SU-DHL-6 (cell line): ENCODE results near the gene ITPR2.

Experiments
- H2AFZ ChIP-seq: fragments of 200-600 bp; sonication (generic); 2 replicates; pipeline ENCODE4 v1.6.1; 2014; ENCODE audit warnings: low read depth, mild to moderate bottlenecking, moderate library complexity, mixed read lengths, antibody characterized with exemption, low read length; ENCODE audit not compliant: severe bottlenecking
- H3F3A ChIP-seq: fragments of 200-600 bp; shearing (Covaris generic); 2 replicates; pipeline ENCODE4 v1.6.0; 2016; ENCODE audit warnings: antibody characterized with exemption, mild to moderate bottlenecking; ENCODE audit not compliant: insufficient read depth
- H3K27ac ChIP-seq: fragments of 200-600 bp; sonication (generic); 2 replicates; pipeline ENCODE4 v1.5.1; 2016; ENCODE audit warnings: low read depth, mild to moderate bottlenecking, low read length, moderate library complexity, mixed read lengths
- H3K27me3 ChIP-seq: fragments of 200-600 bp; sonication (generic), shearing (Covaris generic); 2 replicates; pipeline ENCODE4 v1.6.0; 2014; ENCODE audit warnings: mild to moderate bottlenecking, low read length
- H3K36me3 ChIP-seq: fragments of 200-600 bp; sonication (generic); 2 replicates; pipeline ENCODE4 v1.6.1; 2014; ENCODE audit warnings: mild to moderate bottlenecking, low read length, mixed read lengths
- H3K4me2 ChIP-seq: fragments of 300-600, 200-600 bp; shearing (Covaris generic), sonication (generic); 2 replicates; pipeline ENCODE4 v1.6.0; 2014; ENCODE audit warnings: low read length, low read depth, mild to moderate bottlenecking; ENCODE audit not compliant: poor library complexity, severe bottlenecking
- H3K4me3 ChIP-seq: fragments of 200-600 bp; sonication (generic); 2 replicates; pipeline ENCODE4 v1.5.1; 2014; ENCODE audit warnings: antibody characterized with exemption, low read length, mild to moderate bottlenecking, mixed read lengths; ENCODE audit not compliant: insufficient read depth, poor library complexity, severe bottlenecking
- H3K79me2 ChIP-seq: fragments of 200-600 bp; sonication (generic); 2 replicates; pipeline ENCODE4 v1.6.1; 2014; ENCODE audit warnings: mild to moderate bottlenecking, low read length, moderate library complexity; ENCODE audit not compliant: insufficient read depth
- H3K9ac ChIP-seq: fragments of 200-600 bp; sonication (generic); 2 replicates; pipeline ENCODE4 v1.7.0; 2014; ENCODE audit warnings: mild to moderate bottlenecking, low read length
- H3K9me2 ChIP-seq: fragments of 200-600 bp; sonication (generic); replicated peaks from 2 replicates; pipeline ENCODE4 v1.6.1; 2014; ENCODE audit warnings: low read length; ENCODE audit not compliant: insufficient read depth
- H3K9me3 ChIP-seq: fragments of 200-600 bp; sonication (generic); 2 replicates; pipeline ENCODE4 v1.6.1; 2014; ENCODE audit warnings: low read length, mixed read lengths; ENCODE audit not compliant: insufficient read depth
- H4K20me1 ChIP-seq: fragments of 200-600 bp; sonication (generic); 2 replicates; pipeline ENCODE4 v1.6.1; 2014; ENCODE audit warnings: low read depth, mild to moderate bottlenecking, antibody characterized with exemption, low read length, moderate library complexity, mixed read lengths
- CTCF ChIP-seq: fragments of 200-600 bp; sonication (generic); IDR thresholded peaks from one replicate; pipeline ENCODE4 v1.5.1; 2017; ENCODE audit warnings: antibody characterized with exemption, mild to moderate bottlenecking, low read length, moderate library complexity; ENCODE audit not compliant: insufficient read depth, poor library complexity, severe bottlenecking
- EZH2phosphoT487 ChIP-seq: fragments of 200-600 bp; sonication (generic), shearing (Covaris generic); conservative IDR thresholded peaks from 2 replicates; pipeline ENCODE4 v1.6.1; 2018; ENCODE audit warnings: mild to moderate bottlenecking, antibody characterized with exemption, low read length, moderate library complexity, mixed read lengths

The ITPR2 gene

GRCh38 chr12:26429070-26429691 is 403.8 kb downstream of the ITPR2 start:
- no peaks in the 10 kb centered on the region for H3K79me2 ChIP-seq
- H3K27me3 ChIP-seq = no peaks in the 10 kb centered on the region
- no peak overlapping the region for H2AFZ ChIP-seq
- no peak overlapping the region for H3K4me3 ChIP-seq
- no peak overlapping the region for H3K4me2 ChIP-seq
- H3K9me2 ChIP-seq = no peaks in the 10 kb centered on the region
- H3F3A ChIP-seq = no peaks in the 10 kb centered on the region
- H3K9ac ChIP-seq = no peak overlapping the region
- TF ChIP-seq CTCF = no peak
- no peak for TF ChIP-seq EZH2phosphoT487
- H3K27ac ChIP-seq = no peak overlapping the region
- no peaks in the 10 kb centered on the region for H3K36me3 ChIP-seq
- H3K9me3 ChIP-seq = no peaks in the 10 kb centered on the region
- H4K20me1 ChIP-seq = no peaks in the 10 kb centered on the region; the same call in 1 of the 2 replicates

- no peaks in the 10 kb centered on the region for H3F3A ChIP-seq
- H3K27me3 ChIP-seq = no peaks in the 10 kb centered on the region
- no peak overlapping the region for H2AFZ ChIP-seq
- no peaks in the 10 kb centered on the region for H3K79me2 ChIP-seq
- TF ChIP-seq EZH2phosphoT487 = no peak
- TF ChIP-seq CTCF = no peak
- H3K4me2 ChIP-seq = no peak overlapping the region
- no peaks in the 10 kb centered on the region; the same call in 1 of the 2 replicates for H4K20me1 ChIP-seq
- no peaks in the 10 kb centered on the region for H3K9me3 ChIP-seq
- no peak overlapping the region for H3K4me3 ChIP-seq
- H3K9ac ChIP-seq = no peak overlapping the region
- H3K36me3 ChIP-seq = no peaks in the 10 kb centered on the region
- H3K9me2 ChIP-seq = no peaks in the 10 kb centered on the region
- H3K27ac ChIP-seq = no peak overlapping the region
These were observed 404.6 kb downstream of the ITPR2 start for GRCh38 chr12:26428420-26428819.

GRCh38 chr12:26426652-26427051 is 406.3 kb downstream of the ITPR2 start:
- Histone ChIP-seq H3K36me3 (no peaks in the 10 kb centered on the region), H3K79me2 (no peaks in the 10 kb centered on the region), H4K20me1 (no peaks in the 10 kb centered on the region; the same call in 1 of the 2 replicates), H3K9me3 (no peaks in the 10 kb centered on the region), H3K4me2 (no peak overlapping the region), H3F3A (no peaks in the 10 kb centered on the region), H3K9me2 (no peaks in the 10 kb centered on the region), H3K9ac (no peak overlapping the region), H2AFZ (no peak overlapping the region), H3K4me3 (no peak overlapping the region), H3K27ac (no peak overlapping the region), H3K27me3 (no peaks in the 10 kb centered on the region)
- TF ChIP-seq EZH2phosphoT487 = no peak
- no peak for TF ChIP-seq CTCF
